Endodermal cell (in vitro differentiated cells): Measurements from ENCODE around the gene CAPZA2. TPM values are rescaled to one million over a fixed set of nuclear protein-coding genes. Genes with fewer than 3 reads are reported as not detected.

Source experiments
- DNase-seq: peaks from one replicate; pipeline ENCODE4 v3.0.0-alpha.2; 2017
- H3K27ac ChIP-seq: 2 replicates; pipeline ENCODE4 v1.5.1; 2013; ENCODE audit warnings: mild to moderate bottlenecking, low read depth, low read length, moderate library complexity
- H3K27me3 ChIP-seq: 2 replicates; pipeline ENCODE4 v1.6.1; 2013; ENCODE audit warnings: mild to moderate bottlenecking, low read length, moderate library complexity; ENCODE audit not compliant: insufficient read depth, control insufficient read depth, poor library complexity, severe bottlenecking
- H3K36me3 ChIP-seq: 2 replicates; pipeline ENCODE4 v1.7.0; 2013; ENCODE audit warnings: mild to moderate bottlenecking, low read length, moderate library complexity; ENCODE audit not compliant: control insufficient read depth, insufficient read depth
- H3K4me1 ChIP-seq: one replicate; pipeline ENCODE4 v1.7.0; 2013; ENCODE audit warnings: low read length; ENCODE audit not compliant: control insufficient read depth, insufficient read depth
- H3K4me3 ChIP-seq: 2 replicates; pipeline ENCODE4 v1.5.1; 2013; ENCODE audit warnings: mild to moderate bottlenecking, low read length, moderate library complexity
- H3K9ac ChIP-seq: 2 replicates; pipeline ENCODE4 v1.6.1; 2013; ENCODE audit warnings: mild to moderate bottlenecking, low read length, moderate library complexity; ENCODE audit not compliant: poor library complexity, severe bottlenecking; ENCODE audit errors: extremely low read depth
- H3K9me3 ChIP-seq: 2 replicates; pipeline ENCODE4 v1.6.1; 2013; ENCODE audit warnings: mild to moderate bottlenecking, low read length, moderate library complexity; ENCODE audit not compliant: control insufficient read depth
- H3K27ac Mint-ChIP-seq: 2 replicates; pipeline ENCODE4 v1.8.0; 2020; ENCODE audit warnings: mixed read lengths
- H3K27me3 Mint-ChIP-seq: 2 replicates; pipeline ENCODE4 v1.8.0; 2021; ENCODE audit warnings: mild to moderate bottlenecking, mixed read lengths; ENCODE audit not compliant: insufficient read depth
- H3K36me3 Mint-ChIP-seq: 2 replicates; pipeline ENCODE4 v1.8.0; 2020; ENCODE audit warnings: low read depth, mixed read lengths
- H3K4me1 Mint-ChIP-seq: 2 replicates; pipeline ENCODE4 v1.8.0; 2020; ENCODE audit warnings: mixed read lengths
- H3K4me3 Mint-ChIP-seq: 2 replicates; pipeline ENCODE4 v1.8.0; 2020; ENCODE audit warnings: mild to moderate bottlenecking, moderate library complexity, mixed read lengths
- H3K9me3 Mint-ChIP-seq: 2 replicates; pipeline ENCODE4 v1.8.0; 2020; ENCODE audit warnings: mild to moderate bottlenecking, mixed read lengths
- WGBS, 2 experiments: methylation state at CpG; one replicate each; pipeline versions ENCODE4 v1.1.5 to v1.1.7; 2013; ENCODE audit warnings: missing lambda C conversion rate in 2 of 2, mixed read lengths in 1 of 2; ENCODE audit not compliant: insufficient coverage in 1 of 2, insufficient read length in 1 of 2; 5-methylcytosine and 5-hydroxymethylcytosine counted together
- total RNA-seq, 2 donors: library from RNA; stranded (reverse); fragmentation: NEBNext Ultra II Directional in 1 of 2; extraction: Animal tissue kit (Norgen Biotek cat#: 25700) in 1 of 2; gene quantifications; 2 replicates in 1 of 2; 3 replicates in 1 of 2; pipeline ENCODE4 v1.2.1, GENCODE V29; 2021
- TF ChIP-seq, protein P1 (sequence below): fragments of 200-600 bp; sonication (generic); conservative IDR thresholded peaks from 2 replicates; pipeline ENCODE4 v1.5.0; 2021; ENCODE audit warnings: antibody characterized with exemption, mild to moderate bottlenecking

Gene CAPZA2
- total RNA-seq, 2 donors from 2014 or later, result 127 to 133 TPM

GRCh38 chr7:116906391-116906790, 44.0 kb downstream of the CAPZA2 start:
- WGBS, 2 experiments, result 91 to 100% methylated on average over 1 of the region's 1 CpG
- peaks cover 68% of the 10 kb centered on the region for H3K36me3 ChIP-seq
- H3K4me3 Mint-ChIP-seq, result no peak overlapping the region
- H3K4me3 ChIP-seq, result no peak overlapping the region
- no peaks in the 10 kb centered on the region for H3K4me1 ChIP-seq
- no peak overlapping the region for H3K9ac ChIP-seq
- TF ChIP-seq, protein P1, sequence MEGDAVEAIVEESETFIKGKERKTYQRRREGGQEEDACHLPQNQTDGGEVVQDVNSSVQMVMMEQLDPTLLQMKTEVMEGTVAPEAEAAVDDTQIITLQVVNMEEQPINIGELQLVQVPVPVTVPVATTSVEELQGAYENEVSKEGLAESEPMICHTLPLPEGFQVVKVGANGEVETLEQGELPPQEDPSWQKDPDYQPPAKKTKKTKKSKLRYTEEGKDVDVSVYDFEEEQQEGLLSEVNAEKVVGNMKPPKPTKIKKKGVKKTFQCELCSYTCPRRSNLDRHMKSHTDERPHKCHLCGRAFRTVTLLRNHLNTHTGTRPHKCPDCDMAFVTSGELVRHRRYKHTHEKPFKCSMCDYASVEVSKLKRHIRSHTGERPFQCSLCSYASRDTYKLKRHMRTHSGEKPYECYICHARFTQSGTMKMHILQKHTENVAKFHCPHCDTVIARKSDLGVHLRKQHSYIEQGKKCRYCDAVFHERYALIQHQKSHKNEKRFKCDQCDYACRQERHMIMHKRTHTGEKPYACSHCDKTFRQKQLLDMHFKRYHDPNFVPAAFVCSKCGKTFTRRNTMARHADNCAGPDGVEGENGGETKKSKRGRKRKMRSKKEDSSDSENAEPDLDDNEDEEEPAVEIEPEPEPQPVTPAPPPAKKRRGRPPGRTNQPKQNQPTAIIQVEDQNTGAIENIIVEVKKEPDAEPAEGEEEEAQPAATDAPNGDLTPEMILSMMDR, result no peak
- H3K27ac Mint-ChIP-seq, result no peak overlapping the region
- no peaks in the 10 kb centered on the region for H3K9me3 Mint-ChIP-seq
- H3K4me1 Mint-ChIP-seq, result peaks cover 3% of the 10 kb centered on the region
- no peak overlapping the region for H3K27ac ChIP-seq
- peaks cover 1% of the 10 kb centered on the region for H3K9me3 ChIP-seq
- no peaks in the 10 kb centered on the region for H3K27me3 ChIP-seq
- H3K36me3 Mint-ChIP-seq, result peaks cover 51% of the 10 kb centered on the region
- H3K27me3 Mint-ChIP-seq, result no peaks in the 10 kb centered on the region
- no peak for DNase-seq

DNA sequence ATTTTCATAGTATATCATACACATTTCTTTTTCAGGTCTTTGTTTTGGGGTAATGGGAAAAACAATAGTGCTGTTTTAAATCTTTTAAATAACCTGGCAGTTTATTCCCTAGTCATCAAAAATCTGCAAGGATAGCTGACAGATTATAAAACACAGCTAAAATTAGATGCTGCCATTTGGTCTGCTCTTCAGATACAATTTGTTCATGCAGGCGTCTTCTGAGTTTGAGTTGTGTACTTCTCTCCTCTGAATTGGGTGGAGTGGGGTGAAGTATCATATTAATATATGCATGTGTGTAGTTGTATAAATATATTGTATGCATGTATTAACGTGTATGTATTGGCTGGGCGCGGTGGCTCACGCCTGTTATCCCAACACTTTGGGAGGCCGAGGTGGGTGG, 48.0 kb downstream of the CAPZA2 start:
- peaks cover 1% of the 10 kb centered on the region for H3K4me1 Mint-ChIP-seq
- Histone ChIP-seq H3K4me1 (no peaks in the 10 kb centered on the region), H3K9me3 (peaks cover 6% of the 10 kb centered on the region), H3K27me3 (no peaks in the 10 kb centered on the region), H3K4me3 (no peak overlapping the region), H3K36me3 (peaks cover 81% of the 10 kb centered on the region), H3K27ac (no peak overlapping the region), H3K9ac (no peak overlapping the region)
- no peak overlapping the region for H3K27ac Mint-ChIP-seq
- no peak for DNase-seq
- H3K36me3 Mint-ChIP-seq, result peaks cover 68% of the 10 kb centered on the region
- H3K9me3 Mint-ChIP-seq, result no peaks in the 10 kb centered on the region
- no peak overlapping the region for H3K4me3 Mint-ChIP-seq
- no peaks in the 10 kb centered on the region for H3K27me3 Mint-ChIP-seq
- 80 to 83% methylated on average over 1 to 6 of the region's 6 CpGs for WGBS, 2 experiments
- TF ChIP-seq, protein P1, result no peak

- Mint-ChIP-seq H3K27me3 (no peaks in the 10 kb centered on the region), H3K4me1 (no peaks in the 10 kb centered on the region), H3K36me3 (peaks cover 70% of the 10 kb centered on the region), H3K27ac (no peak overlapping the region), H3K9me3 (no peaks in the 10 kb centered on the region), H3K4me3 (no peak overlapping the region)
- H3K36me3 ChIP-seq, result peaks cover 81% of the 10 kb centered on the region
- 86% methylated on average over 1 of the region's 1 CpG; no CpG with 5 or more reads in 1 of the 2 experiments for WGBS, 2 experiments
- peaks cover 6% of the 10 kb centered on the region for H3K9me3 ChIP-seq
- no peaks in the 10 kb centered on the region for H3K4me1 ChIP-seq
- DNase-seq, result no peak
- TF ChIP-seq, protein P1, result no peak
- no peak overlapping the region for H3K9ac ChIP-seq
- H3K4me3 ChIP-seq, result no peak overlapping the region
- no peaks in the 10 kb centered on the region for H3K27me3 ChIP-seq
- H3K27ac ChIP-seq, result no peak overlapping the region
These were observed 49.4 kb downstream of the CAPZA2 start for GRCh38 chr7:116911801-116912200.
